Left ventricle myocardium inferior (tissue), 1 donor: ENCODE data around the gene DMKN. TPM values are rescaled to one million over a fixed set of nuclear protein-coding genes. Genes with fewer than 3 reads are reported as not detected.

ENCODE experiments used
- DNase-seq: peaks from one replicate; pipeline ENCODE4 v3.0.0-alpha.2; 2020
- H3K27ac ChIP-seq: fragments of 200-600 bp; replicated peaks from 2 replicates; pipeline ENCODE4 v1.8.0; 2021
- H3K27me3 ChIP-seq: fragments of 200-600 bp; 2 replicates; pipeline ENCODE4 v1.8.0; 2021; ENCODE audit warnings: low read depth
- H3K36me3 ChIP-seq: fragments of 200-600 bp; 2 replicates; pipeline ENCODE4 v1.8.0; 2021
- H3K4me1 ChIP-seq: fragments of 200-600 bp; 2 replicates; pipeline ENCODE4 v1.8.0; 2021
- H3K4me3 ChIP-seq: fragments of 200-600 bp; 2 replicates; pipeline ENCODE4 v1.8.0; 2021; ENCODE audit warnings: mild to moderate bottlenecking, moderate library complexity
- H3K9me3 ChIP-seq: fragments of 200-600 bp; replicated peaks from 2 replicates; pipeline ENCODE4 v1.8.0; 2021
- CTCF ChIP-seq: fragments of 200-600 bp; IDR thresholded peaks from 2 replicates; pipeline ENCODE4 v1.8.0; 2021; ENCODE audit warnings: antibody characterized with exemption, mild to moderate bottlenecking, borderline replicate concordance
- intact Hi-C: fragments of 100-400 bp; cut with micrococcal nuclease; formaldehyde crosslinking; loops from one replicate; pipeline ENCODE4 v1.11.0; 2022
- total RNA-seq: library from RNA; stranded (reverse); fragmentation: NEBNext Ultra II Directional; extraction: Animal tissue kit (Norgen Biotek cat#: 25700); gene quantifications from one replicate; pipeline ENCODE4 v1.2.1, GENCODE V29; 2021
- donor health status: DM: no; HTN: yes; CAD: no; lungs with severe emphysema.

Gene DMKN
- total RNA-seq, 1 donor from 2014 or later = 7.9 TPM

- no peak for DNase-seq
- H3K4me1 ChIP-seq = peaks cover 17% of the 10 kb centered on the region
- no peak for TF ChIP-seq CTCF
- H3K36me3 ChIP-seq = no peaks in the 10 kb centered on the region
- H3K9me3 ChIP-seq = no peaks in the 10 kb centered on the region
- no peaks in the 10 kb centered on the region for H3K27me3 ChIP-seq
- no peak overlapping the region for H3K27ac ChIP-seq
- intact Hi-C loops = no loop called here
- H3K4me3 ChIP-seq = no peak overlapping the region
Observed at GRCh38 chr19:35540356-35540927, 27.0 kb upstream of the DMKN start.

DNA sequence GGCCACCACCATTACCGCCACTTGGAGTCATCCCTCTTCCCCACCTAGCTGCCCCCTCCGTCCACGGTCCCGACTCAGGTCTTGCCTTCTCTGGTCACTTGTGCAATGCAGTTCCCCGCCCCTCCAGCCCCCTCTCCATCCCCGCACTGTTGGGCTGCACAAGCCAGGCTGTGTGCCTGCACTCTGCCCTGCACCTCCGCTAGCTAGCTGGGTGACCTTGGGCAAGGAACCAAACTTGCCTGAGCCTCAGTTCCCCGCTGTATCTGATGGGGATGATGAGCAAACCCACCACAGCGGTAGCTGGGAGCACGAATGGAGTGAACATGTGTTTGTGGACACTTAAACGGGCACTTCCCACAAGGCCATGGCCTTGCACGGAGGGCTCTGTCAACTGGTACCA is 26.4 kb upstream of the DMKN start:
- Histone ChIP-seq H3K9me3 (no peaks in the 10 kb centered on the region), H3K27me3 (peaks cover 5% of the 10 kb centered on the region), H3K4me1 (peaks cover 11% of the 10 kb centered on the region), H3K27ac (no peak overlapping the region), H3K36me3 (no peaks in the 10 kb centered on the region), H3K4me3 (no peak overlapping the region)
- TF ChIP-seq CTCF = no peak
- no peak for DNase-seq
- intact Hi-C loops = no loop called here

- intact Hi-C loops = no loop called here
- H3K4me1 ChIP-seq = peaks cover 5% of the 10 kb centered on the region
- no peak overlapping the region for H3K27ac ChIP-seq
- no peaks in the 10 kb centered on the region for H3K36me3 ChIP-seq
- H3K4me3 ChIP-seq = no peak overlapping the region
- H3K27me3 ChIP-seq = peaks cover 11% of the 10 kb centered on the region
- no peaks in the 10 kb centered on the region for H3K9me3 ChIP-seq
- DNase-seq = no peak
- no peak for TF ChIP-seq CTCF
Observed at GRCh38 chr19:35539314-35539713, 25.9 kb upstream of the DMKN start.

DNA sequence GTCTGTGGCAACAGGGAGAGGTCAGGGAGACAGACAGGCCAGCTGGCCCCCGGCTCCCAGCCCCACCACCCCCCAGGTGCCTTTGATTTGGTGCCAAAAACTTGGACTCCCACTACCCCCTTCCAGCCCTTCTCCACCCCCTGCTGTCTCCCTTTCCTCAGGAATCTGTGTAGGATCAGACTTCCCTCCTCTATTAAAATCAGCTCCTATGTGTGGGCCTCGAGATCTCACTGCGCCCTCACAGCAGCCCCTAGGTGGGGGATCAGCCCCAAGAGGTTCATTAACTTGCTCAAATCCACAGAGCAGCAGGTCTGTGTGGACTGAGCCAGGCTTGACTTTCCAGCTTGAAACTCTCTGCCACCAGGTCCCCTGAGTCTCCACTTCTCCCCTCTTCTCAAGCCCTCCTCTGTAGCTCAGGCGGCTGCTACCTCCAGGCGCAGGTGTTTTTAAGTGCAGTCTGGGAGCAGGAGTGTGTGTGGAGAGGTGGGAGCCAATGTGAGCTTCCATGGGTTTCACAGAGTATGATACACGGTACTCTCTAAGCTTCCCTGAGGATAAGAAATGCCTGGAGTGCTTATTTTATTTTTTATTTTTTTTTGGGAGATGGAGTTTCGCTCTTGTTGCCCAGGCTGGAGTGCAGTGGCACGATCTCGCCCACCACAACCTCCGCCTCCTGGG is 21.5 kb upstream of the DMKN start:
- H3K4me3 ChIP-seq = no peak overlapping the region
- intact Hi-C loops = no loop called here
- H3K27me3 ChIP-seq = peaks cover 55% of the 10 kb centered on the region

GRCh38 chr19:35533822-35534392 is 20.5 kb upstream of the DMKN start:
- peaks cover 10% of the 10 kb centered on the region for H3K4me1 ChIP-seq
- no peaks in the 10 kb centered on the region for H3K36me3 ChIP-seq
- DNase-seq = no peak
- no peak overlapping the region for H3K4me3 ChIP-seq
- no peak overlapping the region for H3K27ac ChIP-seq
- peaks cover 65% of the 10 kb centered on the region for H3K27me3 ChIP-seq
- no peak for TF ChIP-seq CTCF
- no peaks in the 10 kb centered on the region for H3K9me3 ChIP-seq
- intact Hi-C loops = no loop called here

More for the DNA sequence above, 21.5 kb upstream of the DMKN start:
- H3K4me1 ChIP-seq = peaks cover 10% of the 10 kb centered on the region
- H3K36me3 ChIP-seq = no peaks in the 10 kb centered on the region
- H3K27ac ChIP-seq = no peak overlapping the region
- TF ChIP-seq CTCF = no peak
- no peak for DNase-seq
- no peaks in the 10 kb centered on the region for H3K9me3 ChIP-seq
